GM21360 (cell line): ENCODE data around the gene TUBG1.
"Not testable (repeated sequence)": the region's sequence is repeated elsewhere in the genome, so short reads cannot be mapped to it uniquely, and the experiment has no call there.

Source experiments
- ATAC-seq: cut with Tn5 transposase; IDR thresholded peaks from one replicate; pipeline ENCODE4 v1.9.1; 2021; ENCODE audit warnings: mild to moderate bottlenecking, moderate library complexity; ENCODE audit not compliant: unreplicated experiment

Gene TUBG1

DNA sequence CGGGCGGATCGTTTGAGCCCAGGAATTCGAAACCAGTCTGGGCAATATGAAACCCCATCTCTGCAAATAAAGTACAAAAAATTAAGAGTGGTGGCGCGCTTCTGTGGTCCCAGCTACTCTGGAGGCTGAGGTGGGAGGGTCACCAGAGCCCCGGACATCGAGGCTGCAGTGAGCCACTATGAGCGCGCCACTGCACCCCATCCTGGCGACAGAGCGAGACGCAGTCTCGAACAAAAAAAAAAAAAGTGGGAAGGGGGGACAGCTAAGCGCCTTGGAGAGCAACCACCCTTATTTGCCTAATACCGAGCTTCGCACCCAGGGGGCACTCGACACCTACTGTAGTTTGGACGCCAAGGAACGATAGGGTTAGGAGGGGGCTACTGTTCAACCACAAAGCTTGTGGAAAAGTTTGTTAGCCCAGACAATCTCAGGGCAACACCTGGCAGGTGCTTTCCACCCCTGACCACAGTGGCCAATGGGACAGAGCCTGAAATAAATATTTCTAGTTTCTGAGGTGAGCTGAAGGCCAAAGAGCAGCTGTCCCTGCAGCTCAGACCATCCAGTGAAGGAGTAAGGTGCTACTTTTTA lies 31.1 kb upstream of the TUBG1 start:
- ATAC-seq: peak; percentile 45

DNA sequence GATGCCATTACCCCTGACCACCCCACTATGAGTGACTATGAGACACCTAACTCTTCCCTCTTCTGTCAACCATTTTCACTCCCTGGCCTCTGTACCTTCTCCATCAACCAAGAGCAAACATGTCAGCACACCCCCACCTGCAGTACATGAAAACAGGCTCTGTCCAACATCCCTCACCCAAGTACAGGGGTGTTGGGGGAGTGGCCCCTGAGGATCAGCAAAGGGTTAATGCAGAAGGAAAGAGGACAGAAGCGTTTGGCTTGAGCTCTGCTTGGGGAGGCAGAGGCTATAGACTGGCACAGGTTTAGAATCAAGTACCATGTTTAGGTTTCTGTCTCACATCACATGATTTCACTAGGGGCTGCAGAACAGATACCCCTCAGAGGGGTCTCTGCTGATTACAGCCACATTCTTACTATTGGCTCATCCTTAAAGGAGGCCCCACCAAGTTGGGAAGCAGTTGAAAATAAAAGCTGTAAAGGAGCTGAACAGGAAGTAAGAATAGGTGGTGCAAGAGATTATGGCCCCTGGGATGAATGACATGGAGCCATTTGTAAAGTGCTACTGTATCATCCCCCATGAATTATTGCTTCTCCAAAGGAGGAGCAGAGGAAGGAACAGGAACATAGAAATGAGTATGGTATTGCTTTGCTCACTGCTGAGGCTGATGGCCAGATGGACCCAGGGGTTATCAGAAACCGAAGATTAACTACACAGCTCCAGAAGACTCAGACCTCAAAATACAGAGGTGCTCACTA lies 29.5 kb upstream of the TUBG1 start:
- no peak for ATAC-seq

DNA sequence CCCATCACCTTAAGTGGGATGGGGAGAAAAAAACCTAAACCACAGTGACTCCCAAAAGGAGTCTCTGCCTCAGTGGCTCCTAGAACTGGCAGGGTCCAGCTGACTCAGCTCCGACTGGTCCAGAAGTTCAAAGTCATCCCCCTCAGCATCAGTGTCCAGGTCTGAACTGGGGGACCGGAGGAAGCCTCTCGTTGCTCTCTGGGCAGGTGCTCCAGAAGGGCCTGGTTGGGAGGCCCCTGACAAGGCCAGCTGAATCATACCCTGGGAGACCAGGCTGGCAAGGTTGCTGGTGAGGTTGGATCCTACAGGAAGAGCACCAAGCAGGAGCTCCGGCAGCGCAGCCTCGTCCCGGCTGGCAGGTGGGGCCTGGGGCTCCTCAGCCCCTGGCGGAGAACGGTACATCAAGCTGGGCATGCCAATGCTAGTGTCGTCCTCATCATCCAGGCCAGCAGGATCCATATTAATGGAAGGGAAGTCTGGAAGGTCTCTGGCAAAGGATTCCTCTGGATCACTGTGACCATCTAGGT lies 27.7 kb upstream of the TUBG1 start:
- no peak for ATAC-seq

DNA sequence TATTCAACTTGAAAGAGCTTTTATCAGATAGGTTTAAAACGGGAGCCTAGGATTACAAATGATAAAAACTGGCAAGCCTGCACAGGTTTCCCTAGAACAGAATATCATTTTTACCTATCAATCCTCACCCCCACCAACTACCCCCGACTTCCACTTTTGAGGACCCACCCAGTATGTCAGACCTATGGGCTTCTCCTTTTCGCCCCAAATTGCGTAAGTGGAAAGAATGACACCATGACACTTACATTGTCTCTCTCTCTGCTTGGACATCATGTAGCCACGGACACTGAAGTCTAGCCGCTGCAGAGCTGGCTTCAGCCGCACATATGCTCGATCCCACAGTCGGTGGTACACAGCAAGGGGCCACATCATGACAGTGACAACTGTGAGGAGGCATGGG lies 24.6 kb upstream of the TUBG1 start:
- no peak for ATAC-seq

DNA sequence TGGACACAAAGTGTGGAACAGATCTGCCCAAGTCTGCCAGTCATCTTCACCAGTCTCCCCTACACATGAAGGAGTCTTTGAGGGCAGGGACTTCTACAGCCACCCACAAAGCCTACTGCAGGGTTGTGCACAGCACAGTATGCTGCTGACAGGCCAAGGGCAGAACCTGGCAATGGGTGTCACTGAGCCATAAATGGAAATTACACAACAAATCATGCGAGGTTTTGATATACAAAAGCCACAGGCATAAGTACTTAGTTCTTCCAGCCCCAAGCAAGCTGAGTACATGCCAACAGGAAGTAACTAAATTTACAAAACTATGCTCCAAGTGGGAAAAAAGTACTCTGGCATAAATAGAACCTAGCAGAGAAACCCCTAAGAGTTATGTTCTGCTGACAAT lies 24.1 kb upstream of the TUBG1 start:
- no peak for ATAC-seq

DNA sequence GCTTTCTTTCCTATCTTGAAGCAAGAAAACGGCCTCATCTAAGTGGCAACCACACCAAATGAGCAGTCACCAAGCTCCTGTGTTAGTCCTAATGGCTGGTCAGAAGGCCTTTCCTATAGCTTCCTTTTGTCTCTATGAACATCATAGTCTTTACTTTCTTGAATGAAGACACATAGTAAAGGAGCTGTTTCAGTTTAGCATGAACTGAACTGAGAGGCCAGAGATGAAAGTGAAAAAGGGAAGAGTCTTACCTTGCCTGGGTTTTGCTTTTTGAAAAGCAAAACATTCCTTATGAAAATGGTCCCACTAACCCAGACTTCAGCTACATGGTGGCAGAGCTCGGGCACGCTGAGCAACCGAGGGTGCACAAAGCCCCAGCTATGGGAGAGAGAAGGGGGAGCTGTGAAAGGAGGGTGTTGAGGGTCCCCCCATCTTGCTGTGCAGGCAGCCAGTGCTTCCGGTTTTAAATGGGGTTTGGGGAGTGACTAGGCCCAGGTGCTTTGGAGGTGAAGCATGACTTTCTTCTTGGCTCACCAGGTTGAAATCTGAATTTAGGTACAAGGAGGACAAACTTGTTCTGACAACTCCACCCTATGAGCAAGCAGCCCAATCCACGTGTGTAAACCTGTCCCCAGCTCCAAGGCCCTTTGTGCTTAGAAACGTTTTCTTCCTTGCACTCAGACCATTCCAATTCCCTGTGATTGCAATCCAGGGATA lies 22.8 kb upstream of the TUBG1 start:
- no peak for ATAC-seq

DNA sequence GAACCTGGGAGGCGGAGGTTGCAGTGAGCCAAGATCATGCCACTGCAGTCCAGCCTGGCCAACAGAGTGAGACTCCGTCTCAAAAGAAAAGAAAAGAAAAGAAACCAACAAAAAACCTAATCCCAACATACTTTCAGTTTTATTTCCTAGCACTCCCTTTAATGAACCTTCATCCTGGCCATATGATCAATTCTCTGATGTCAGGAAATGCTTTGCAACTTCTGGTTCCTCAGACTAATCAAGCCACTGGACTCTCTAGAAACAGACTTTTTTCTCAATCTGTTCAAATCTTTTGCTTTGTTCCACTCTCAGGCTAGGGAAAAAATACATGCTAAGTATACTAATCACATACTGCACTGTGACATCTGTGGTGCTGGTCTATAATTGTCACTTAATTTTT lies 18.6 kb upstream of the TUBG1 start:
- ATAC-seq: no peak

DNA sequence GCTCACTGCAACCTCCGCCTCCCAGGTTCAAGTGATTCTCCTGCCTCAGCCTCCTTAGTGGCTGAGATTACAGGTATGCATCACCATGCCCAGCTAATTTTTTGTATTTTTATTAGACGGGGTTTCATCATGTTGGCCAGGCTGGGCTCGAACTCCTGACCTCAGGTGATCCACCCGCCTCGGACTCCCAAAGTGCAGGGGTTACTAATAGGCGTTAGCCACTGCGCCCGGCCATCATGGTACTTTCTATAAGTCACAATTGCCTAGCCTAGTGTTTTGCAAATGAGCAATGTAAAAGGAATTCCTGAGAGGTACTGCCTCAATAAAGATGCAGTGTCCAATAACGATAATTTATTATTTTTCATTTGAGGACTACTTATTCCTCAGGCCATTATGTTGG lies 18.1 kb upstream of the TUBG1 start:
- no peak for ATAC-seq

DNA sequence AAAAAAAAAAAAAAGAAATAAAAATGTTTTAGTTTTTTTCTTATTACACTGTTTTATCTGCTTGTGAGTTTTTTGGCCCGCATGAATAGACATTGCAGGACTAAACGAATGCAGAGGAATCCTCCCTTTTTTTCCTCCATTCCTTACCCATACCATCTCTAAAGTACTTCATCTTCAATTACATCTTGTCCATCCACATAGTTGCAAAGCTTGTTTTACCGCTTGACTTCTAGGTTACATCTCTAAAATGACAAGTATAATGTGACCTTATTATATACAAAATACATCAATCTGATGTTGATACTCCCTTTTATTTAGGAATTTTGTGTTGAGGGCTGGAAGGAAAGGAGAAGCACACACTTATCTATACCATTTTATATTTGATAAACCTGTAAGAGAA lies 13.1 kb upstream of the TUBG1 start:
- no peak for ATAC-seq

DNA sequence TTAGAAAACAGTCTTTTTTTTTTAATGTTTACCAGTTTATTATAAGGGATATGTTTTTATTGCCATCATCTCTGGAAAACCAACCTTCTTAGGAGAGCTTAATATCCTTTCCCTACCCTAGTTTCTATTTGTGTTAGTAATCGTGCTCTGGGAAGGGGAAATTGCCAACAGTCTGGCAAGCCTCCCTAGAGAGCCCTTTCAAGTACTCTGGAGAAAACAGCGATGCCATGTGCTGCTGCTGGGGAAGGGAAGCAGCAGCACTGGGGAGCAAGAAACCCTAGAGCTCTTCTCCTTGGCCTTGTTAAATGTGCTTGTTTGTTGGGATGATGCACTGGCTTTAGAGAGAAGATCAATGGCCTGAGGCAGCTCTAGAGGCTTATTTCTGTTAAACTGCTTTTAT lies 10.6 kb upstream of the TUBG1 start:
- ATAC-seq: no peak

DNA sequence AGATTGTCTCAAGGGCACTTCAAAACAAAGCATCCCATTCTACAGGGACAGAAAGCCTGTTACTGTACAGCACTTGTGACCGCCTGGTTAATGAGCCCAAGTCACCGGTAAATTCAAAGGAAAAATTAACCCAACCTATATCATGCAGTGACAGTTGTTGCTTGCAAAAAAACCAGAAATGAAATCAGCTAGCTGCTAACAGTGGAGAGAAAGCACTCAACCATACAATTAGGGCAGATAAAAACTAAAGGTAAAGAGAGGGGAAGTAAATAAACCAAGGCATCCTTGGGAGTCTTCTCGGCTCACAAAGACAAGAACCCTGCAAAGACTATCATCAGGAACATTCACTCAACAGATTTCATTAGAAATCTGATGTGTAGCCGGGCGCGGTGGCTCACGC lies 6.2 kb upstream of the TUBG1 start:
- no peak for ATAC-seq

DNA sequence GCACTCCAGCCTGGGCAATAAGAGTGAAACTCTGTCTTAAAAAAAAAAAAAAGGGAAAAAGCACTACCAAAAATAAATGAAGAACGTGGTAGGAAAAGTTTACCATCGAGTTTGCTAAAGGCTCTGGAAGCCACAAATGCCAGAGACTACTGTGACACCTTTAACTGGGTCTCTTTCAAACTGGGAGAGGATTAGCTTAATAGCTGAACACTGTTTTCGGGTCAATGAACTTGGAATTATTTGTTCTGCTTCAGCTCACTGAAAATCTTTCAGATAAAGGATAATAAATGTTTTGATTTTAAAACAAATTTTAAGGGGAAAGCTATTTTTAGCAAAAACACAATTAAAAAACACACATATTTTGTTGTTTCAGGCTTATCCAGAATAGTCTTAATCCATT lies 1.7 kb upstream of the TUBG1 start:
- ATAC-seq: no peak

DNA sequence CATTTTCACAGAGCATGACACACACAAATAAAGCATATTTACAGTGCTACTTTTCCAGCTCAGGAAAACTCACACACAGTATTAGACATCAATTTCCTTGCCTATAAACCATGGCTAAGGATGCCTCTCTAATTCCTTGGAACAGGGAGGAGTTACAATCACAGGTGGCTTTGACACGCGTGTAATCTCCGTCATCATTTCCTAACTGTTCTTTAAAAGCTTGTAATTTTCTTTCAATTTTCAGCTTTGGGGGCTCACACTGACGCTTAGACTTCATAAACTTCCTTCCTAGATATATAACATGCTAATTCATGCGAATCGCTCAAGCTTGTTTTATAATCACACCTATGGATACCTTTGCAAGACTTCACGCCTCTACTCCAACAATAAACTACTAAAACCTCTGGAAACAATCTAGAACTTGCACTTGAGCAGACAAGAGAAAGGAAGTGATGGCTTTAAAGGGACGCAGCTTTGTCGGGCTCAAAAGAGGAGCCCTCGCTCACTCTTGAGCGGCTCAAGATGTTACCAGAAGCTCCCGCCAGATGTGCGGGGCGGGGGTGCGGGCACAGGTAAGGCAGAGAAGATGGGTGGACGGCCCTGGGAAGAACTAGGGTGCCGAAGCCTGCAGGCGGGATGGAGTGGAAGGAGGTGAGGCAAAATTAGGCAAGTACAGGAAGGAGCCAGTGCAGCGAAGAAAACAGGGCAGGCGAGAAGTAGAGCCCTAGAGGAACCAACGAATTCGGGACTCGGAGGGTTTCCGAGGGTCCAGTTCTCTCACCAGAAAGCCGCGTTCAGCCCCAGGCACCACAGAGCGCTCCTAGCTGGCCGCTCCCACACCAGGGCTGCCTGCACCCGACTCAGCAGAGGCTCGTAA lies 940 bp upstream of the TUBG1 start:
- ATAC-seq: peak; percentile 3

DNA sequence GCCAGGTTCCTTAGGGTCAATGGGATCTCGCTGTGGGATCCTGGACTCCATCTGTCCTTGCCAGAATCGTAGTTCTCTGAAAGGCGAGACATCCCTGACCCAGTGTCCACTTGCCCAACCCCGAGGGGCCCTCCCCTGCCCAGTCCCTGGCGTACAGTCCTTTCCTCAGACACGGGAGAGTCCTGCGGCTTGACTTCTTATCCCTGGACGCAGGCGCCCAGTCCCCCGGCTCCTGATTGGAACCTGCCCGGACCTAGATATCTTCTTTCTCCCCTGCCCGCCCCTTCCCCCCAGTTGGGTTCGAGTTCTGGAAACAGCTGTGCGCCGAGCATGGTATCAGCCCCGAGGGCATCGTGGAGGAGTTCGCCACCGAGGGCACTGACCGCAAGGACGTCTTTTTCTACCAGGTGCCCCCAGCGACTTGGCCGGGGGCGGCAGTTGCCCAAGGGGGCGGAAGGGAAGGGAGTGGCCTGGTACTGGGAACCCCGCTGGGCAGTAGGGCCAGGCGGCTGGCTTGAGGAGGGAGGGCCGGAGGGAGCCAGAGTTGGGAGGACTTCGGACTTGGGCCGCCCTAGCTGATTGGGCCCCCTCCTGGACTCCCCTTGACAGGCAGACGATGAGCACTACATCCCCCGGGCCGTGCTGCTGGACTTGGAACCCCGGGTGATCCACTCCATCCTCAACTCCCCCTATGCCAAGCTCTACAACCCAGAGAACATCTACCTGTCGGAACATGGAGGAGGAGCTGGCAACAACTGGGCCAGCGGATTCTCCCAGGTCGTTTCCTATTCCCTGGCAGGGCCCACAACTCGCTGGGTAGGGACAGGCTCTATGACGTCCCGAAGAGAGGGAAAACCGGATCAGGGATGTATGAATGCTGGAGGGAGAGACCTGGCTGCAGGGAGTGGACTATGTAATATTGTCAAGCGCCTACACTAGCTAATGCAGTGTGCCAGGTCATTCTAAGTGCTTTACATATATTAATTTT lies 625 bp downstream of the TUBG1 start:
- not testable (repeated sequence) for ATAC-seq

DNA sequence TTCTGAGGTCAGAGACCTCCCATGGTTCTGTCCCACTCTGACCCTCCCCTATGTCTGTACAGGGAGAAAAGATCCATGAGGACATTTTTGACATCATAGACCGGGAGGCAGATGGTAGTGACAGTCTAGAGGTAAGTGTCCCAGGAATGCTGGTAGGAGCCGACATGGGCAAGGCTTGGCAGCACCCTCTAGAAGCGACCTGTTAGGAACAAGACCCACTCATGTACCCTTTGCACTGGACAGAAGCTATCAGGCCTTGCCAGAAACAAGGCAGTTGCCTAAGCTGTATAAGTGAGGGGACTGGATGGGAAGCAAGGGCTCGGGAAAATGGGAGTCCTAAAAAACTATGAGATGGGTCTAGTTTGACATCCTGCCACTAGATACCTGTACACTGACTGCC lies 2.5 kb downstream of the TUBG1 start:
- no peak for ATAC-seq

DNA sequence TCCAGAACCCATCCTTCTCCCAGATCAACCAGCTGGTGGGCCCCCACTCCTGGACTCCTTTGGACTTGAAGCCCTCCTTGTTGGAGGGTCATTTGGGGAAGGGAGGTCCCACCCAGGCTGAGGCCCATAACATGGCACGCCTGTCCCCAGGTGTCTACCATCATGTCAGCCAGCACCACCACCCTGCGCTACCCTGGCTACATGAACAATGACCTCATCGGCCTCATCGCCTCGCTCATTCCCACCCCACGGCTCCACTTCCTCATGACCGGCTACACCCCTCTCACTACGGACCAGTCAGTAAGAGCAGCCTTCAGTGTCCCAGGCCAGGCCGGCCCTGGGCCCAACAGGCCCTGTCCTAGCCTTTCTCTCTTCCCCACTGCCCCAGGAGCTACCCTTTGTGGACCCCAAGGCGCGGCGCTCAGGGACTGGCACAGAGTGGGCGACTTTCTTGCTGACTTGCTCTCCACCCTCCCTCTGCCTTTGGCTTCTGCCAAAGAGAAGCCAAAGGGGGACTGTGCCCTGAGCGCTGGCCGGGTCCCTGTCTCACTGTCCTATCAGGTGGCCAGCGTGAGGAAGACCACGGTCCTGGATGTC lies 4.3 kb downstream of the TUBG1 start:
- no peak for ATAC-seq

DNA sequence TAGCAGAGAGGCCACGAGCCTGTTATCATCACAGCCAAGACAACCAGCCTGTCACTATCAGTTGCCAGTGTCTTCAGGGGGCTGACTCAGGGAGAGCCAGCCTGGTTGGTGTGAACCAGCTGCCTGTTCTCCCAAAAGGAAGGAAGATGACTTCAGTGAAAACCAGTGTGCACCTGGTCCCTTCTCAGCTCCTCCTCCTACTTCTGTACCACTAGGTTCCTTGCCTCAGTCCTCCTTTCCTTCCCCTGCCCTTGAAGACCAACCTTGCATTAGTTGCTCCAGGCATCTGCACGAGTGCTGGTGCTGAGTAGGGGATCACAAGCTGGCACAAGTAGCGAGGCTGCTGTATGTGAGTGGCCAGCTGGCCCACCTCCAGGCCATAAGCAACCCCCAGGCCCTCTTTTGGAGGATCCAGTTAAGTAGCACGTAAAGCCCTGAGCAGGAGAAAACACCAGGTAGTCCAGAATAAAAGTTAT lies 8.5 kb downstream of the TUBG1 start:
- ATAC-seq: no peak

DNA sequence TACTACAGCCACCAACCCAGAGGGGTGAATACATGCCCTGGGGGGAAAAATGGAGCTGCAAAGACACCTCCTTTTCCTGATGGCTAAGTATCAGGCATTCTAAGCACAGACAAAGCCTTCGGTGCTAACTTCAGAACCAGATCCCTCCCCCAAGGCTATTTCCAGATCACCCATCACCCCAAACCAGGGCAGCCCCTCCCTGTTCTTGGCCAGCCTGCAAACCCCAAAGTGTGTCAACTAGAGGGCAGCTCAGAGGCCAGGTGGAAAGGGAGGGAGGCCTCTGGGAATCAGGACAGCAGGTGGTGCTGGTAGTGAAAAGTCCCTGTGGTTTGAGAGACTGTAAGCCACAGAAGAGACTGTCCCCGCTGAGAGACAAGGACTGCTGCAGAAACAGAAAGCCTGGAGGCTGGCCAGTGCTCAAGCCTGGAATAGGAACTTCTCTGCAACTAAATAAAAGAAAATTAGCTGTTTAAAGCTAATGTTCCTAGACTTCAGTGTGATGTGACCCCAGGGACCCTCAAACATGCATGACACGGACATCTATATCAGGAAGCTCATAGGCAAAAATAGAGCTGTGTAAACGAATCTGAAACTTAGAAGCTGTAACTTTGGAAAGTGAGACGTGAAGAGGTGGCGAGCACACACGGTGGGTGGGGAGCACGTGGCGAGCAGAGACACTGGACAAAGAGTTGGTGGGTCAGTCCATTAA lies 9.1 kb downstream of the TUBG1 start:
- peak; percentile 58 for ATAC-seq

DNA sequence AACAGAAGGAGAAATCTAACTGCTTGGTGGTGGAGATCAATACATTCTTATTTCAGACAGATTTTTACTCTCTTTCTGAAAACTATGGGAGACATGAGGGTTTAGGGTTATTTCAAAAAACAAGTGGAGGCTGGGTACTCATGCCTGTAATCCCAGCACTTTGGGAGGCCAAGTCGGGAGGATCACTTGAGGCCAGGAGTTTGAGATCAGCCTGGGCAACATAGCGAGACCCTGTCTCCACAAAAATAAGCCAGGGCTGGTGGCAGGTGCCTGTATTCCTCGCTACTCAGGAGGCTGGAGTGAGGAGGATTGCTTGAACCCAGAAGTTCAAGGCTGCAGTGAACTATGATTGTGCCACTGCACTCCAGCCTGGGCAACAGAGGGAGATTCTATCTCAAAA lies 12.5 kb downstream of the TUBG1 start:
- ATAC-seq: not testable (repeated sequence)
